Putamen (tissue), 1 donor: ENCODE results near the gene CLCN7.

Source experiments
- DNase-seq: peaks from one replicate; pipeline ENCODE4 v3.0.0-alpha.2; 2016; ENCODE audit warnings: low spot score

The CLCN7 gene

GRCh38 chr16:1430759-1431496 lies 43.9 kb downstream of the CLCN7 start, which contains the start of gene PERCC1:
Gene PERCC1, plus strand, starts transcription at chr16:1431078. Its CDS starts 1,516 bp downstream, at chr16:1432594.
- DNase-seq, result no peak

- DNase-seq, result no peak
These were observed 44.5 kb downstream of the CLCN7 start for GRCh38 chr16:1430214-1430758.

GRCh38 chr16:1429631-1430030 lies 45.2 kb downstream of the CLCN7 start:
- no peak for DNase-seq

- no peak for DNase-seq
These were observed 45.8 kb downstream of the CLCN7 start for GRCh38 chr16:1429012-1429411.

- DNase-seq, result no peak
These were observed 46.3 kb downstream of the CLCN7 start for GRCh38 chr16:1428511-1428910.

- no peak for DNase-seq
These were observed 47.1 kb downstream of the CLCN7 start for GRCh38 chr16:1427473-1428461.

GRCh38 chr16:1426734-1427471 lies 47.9 kb downstream of the CLCN7 start:
- DNase-seq, result no peak

GRCh38 chr16:1425616-1426370 lies 49.0 kb downstream of the CLCN7 start:
- no peak for DNase-seq

- DNase-seq, result no peak
These were observed 50.8 kb downstream of the CLCN7 start for GRCh38 chr16:1424028-1424427.

- no peak for DNase-seq
These were observed 52.8 kb downstream of the CLCN7 start for GRCh38 chr16:1422076-1422475.

GRCh38 chr16:1420111-1420539 lies 54.7 kb downstream of the CLCN7 start:
- no peak for DNase-seq

GRCh38 chr16:1416521-1416941 lies 58.3 kb downstream of the CLCN7 start:
- no peak for DNase-seq

GRCh38 chr16:1414532-1415260 lies 60.1 kb downstream of the CLCN7 start, which contains the start of gene UNKL:
Gene UNKL, minus strand, starts transcription at chr16:1414704. Its CDS starts 13 bp downstream, at chr16:1414691.
- no peak for DNase-seq

- no peak for DNase-seq
These were observed 60.9 kb downstream of the CLCN7 start for GRCh38 chr16:1413684-1414531.

GRCh38 chr16:1412847-1413246 lies 62.0 kb downstream of the CLCN7 start:
- DNase-seq, result no peak

- DNase-seq, result peak; percentile 90
These were observed 66.5 kb downstream of the CLCN7 start for GRCh38 chr16:1408171-1408837.

- DNase-seq, result no peak
These were observed 67.1 kb downstream of the CLCN7 start for GRCh38 chr16:1407753-1408152.

- no peak for DNase-seq
These were observed 71.1 kb downstream of the CLCN7 start for GRCh38 chr16:1403733-1404132.

- DNase-seq, result no peak
These were observed 71.8 kb downstream of the CLCN7 start for GRCh38 chr16:1403036-1403435.
